HG03520 (cell line): Measurements from ENCODE around the gene PLXDC2.
"Not testable (repeated sequence)": the region's sequence is repeated elsewhere in the genome, so short reads cannot be mapped to it uniquely, and the experiment has no call there.

Experiments
- ATAC-seq: cut with Tn5 transposase; IDR thresholded peaks from one replicate; pipeline ENCODE4 v1.9.1; 2021; ENCODE audit warnings: mild to moderate bottlenecking, moderate library complexity; ENCODE audit not compliant: unreplicated experiment

The PLXDC2 gene

DNA sequence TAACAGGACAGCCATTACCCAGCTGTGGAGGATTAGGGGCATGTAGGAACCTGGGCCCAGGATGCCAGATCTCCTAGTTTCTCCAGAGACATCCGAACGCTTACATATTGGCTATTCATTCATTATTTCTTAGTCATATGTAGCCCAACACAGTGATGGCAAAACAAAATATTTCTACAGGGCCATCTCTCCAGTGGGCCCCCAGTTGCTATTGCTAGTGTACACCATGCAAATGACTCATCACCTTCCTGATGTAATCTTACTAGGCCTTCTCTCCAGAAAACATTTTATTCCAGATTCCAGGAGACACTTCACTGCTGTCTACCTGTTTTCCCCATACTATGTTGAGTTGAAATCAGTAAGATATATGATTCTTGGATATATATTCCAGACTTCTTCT lies 201.7 kb downstream of the PLXDC2 start:
- ATAC-seq, result no peak

DNA sequence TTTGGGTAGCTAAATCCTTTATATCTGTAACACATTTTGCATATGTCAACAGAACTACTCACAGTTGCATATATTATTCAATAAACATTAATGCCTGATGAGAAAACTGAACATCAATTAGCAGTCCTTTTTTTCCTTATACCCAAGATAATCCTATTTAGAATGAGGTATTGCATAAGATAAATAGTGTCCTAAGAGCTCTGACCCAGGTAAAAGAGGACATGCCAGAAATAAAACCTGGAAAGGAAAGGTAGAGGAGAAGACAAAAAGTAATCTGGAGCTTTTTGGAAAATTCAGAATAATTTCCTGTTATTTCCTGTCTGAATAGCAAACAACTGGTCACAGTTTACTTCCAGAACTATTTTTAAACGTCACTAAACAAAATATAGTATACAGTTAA lies 204.4 kb downstream of the PLXDC2 start:
- ATAC-seq, result no peak

DNA sequence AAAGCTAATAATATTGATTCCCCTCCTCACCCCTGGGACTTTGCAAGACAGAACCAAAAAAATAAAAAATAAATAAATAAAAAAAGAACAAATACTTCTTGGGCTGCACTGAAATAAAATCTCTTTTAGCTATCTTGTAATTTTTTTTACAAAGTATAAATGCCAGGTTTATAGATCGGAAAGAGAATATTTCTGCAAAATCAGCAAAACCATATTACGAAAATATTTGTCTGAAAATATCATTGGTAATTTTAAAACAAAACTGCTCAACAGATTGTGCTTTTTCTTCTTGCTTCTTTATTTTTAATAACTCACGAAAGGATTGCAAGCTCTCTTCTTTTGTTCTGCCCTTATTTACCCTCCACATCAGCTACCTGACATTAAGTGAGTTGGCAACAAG lies 213.3 kb downstream of the PLXDC2 start:
- no peak for ATAC-seq

DNA sequence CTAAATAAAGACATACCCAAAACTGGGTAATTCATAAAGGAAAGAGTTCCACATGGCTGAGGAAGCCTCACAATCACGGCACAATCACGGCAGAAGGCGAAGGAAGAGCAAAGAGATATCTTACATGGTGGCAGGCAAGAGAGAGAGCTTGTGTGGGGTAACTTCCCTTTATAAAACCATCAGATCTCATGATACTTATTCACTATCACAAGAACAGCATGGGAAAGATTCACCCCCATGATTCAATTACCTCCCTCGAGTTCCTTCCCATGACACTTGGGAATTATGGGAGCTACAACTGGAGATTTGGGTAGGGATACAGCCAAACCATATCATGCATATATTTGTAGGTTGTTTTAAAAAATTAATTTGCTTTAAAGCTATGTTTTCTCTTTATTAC lies 217.2 kb downstream of the PLXDC2 start:
- no peak for ATAC-seq

DNA sequence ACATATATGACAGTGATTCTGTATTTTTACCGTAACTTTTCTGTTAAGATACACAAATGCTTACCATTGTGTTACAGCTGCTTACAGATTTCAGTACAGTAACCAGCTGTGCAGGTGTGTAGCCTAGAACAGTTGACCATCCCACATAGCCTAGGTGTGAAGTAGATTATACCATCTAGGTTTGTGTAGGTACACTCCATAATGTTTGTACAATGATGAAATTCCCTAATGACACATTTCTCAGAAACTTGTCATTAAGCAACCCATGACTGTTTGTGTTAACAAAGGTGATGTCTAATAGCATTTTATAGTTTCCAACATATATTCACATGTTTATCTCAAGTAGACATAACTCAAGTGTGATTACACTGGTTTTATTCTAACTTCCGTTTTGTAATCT lies 218.5 kb downstream of the PLXDC2 start:
- ATAC-seq, result no peak

DNA sequence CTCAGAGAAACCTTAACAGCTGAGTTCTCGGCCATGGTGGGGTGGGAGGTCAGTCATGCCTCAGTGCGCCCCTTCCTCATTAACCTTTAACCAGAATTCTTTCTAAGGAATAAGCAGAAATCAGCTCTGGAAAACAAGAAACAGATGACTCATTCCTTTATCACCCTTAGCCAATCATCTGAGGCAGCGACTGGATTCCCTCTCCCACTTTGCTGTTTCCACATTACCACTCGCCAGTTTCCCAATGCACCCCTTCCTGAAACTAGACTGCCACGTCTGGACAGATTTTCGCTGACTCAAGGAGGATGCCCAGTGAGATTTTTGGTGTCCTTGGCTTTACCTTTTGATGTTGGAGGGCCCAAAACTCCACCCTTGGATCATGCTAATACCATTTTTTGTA lies 223.8 kb downstream of the PLXDC2 start:
- no peak for ATAC-seq

DNA sequence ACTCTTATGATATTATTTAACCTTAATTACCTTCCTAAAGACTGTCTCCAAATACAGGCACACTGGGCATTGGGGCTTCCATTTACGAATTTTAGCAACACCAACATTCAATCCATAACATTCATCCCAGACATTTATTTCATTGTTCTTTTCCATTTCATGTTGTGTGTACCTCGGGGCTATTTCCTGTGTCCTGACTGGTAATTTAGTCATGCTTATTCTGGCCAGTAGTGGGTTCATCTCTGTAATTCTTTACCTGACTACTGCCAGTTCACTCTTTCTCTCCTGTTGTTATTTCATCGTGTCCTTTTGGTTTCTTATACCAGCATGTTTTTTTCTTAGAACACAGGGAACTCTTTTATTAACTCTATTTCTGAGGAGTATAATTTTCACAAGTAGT lies 225.7 kb downstream of the PLXDC2 start:
- ATAC-seq, result no peak

DNA sequence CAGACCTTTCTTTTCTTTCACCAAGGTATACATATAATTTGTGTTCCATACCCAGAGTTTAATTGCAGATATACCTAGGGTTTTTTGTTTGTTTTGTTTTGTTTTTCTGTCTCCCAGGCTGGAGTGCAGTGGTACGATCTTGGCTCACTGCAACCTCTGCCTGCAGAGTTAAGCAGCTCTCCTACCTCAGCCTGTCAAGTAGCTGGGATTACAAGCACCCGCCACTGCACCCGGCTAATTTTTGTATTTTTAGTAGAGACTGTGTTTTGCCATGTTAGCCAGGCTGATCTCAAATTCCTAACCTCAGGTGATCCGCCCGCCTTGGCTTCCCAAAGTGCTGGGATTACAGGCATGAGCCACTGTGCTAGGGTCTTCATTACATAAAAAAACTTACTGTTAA lies 228.9 kb downstream of the PLXDC2 start:
- ATAC-seq, result not testable (repeated sequence)

DNA sequence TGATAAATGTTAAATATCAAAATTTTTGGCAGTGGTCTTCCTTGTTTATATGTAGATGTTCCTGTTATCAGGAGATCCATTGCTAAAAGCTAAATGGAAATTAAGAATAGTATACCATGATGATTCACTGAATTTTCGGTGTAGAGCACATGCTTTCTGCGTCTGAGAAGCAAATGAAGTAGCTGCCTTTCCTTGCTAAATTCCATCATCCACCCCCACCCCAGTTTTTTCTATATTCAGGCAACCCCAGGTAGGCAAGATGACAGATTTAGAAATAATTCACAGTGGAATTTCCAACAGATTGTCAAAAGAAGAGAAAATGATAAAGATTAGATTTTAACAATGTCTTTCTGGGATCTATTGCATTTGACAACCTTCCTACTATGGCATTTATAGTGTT lies 231.9 kb downstream of the PLXDC2 start:
- no peak for ATAC-seq

DNA sequence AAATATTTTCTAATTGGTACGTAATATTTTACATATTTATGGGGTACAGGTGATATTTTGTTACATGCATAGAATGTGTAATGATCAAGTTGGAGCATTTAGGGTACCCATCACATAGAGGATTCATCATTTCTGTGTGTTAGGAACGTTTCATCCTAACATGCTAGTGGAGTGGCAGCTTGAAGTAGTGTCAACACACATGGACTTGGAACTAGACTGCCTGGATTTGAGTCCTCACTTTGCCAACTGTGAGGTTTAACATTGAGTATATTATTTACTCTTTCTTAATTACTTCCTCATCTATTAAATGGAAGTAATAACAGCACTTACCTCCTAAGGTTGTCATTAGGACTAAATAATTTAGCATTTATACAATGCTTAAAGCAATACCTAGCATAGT lies 241.9 kb downstream of the PLXDC2 start:
- ATAC-seq, result no peak

DNA sequence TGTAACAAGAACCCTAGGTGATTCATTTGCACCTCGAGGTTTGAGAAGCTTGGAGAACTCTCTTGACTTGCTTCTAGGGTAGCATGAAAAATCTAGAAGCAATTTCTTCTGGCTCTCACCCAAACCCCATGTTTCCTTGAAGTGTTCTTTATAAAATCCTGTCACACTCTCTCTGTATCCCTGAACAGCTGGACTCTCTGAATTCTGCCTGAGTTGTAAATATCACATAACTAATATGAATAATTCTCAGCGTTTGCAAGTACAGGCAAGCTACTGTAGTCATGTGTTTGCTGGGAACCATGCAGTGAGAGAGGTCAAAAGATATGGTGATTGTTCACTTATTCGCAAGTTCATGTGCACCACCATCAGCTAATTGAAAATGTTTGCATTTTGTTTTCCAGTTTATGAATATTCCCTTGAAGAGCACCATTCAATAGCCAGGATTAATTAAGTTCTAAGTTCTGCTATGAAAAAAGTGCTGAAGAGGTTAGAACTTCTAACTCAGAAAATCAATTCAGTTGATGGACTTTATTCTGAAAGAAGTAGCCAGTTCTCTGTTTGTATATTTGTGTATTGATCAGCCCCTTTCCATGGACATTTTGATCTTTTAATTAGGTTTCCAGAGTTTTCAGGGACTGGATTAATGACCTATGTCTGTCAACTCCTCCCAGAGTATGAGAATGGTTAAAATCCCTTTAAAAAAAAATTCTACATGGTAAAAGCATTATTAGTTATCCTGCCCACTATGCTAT lies 243.0 kb downstream of the PLXDC2 start:
- ATAC-seq, result no peak

DNA sequence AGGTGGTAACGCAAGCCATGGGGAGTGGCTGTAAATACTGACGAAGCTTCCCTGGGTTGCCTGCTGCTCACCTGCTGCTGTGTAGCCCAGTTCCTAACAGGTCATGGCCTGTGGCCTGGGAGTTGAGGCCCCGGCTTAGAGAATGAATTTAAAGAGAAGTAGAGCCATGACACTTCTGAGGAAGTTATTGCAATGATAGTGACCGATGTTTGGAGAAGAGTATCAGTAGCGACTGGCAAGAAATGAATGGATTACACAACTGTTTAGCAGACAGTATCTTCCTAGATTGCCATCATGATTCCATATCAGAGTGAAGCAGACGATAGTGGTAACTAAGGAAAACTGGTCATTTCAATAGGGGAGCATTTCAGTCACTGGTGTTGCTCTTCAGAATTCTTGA lies 249.6 kb downstream of the PLXDC2 start:
- no peak for ATAC-seq

DNA sequence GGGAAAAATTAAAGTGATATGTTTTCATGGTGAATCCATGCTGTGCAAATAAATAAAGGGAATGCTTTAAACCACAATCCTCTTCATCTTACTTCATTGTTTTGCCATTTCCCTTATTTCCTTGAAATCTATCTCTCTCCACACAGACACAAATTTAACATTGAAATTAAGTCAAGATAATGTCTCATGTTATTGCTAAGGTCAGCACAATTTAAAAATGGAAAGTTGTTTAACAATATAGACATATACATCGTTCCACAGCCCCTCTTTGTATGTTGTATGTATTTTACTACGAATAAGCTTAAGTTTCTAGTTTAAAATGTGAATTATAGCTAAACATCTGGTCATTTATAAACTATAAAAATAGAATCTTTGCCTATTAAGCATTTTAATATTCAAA lies 256.9 kb downstream of the PLXDC2 start:
- no peak for ATAC-seq

DNA sequence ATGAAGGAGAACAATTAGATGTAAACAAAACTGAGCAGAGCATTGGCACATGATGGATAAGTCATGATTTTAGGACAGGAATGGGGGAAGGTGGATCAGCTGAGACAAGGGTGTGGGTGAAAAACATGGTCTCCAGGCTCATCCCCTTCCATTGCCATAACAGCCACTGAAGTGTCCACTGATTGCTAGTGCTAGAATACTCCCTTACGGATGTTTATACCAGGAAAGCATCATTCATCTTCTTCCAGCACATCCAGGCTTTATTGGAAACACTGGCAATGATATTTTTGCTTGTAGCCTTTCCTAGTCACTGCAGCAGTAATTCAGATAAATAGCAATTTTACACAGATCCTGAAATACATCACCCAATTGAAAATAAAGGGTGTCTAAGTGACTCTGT lies 259.5 kb downstream of the PLXDC2 start:
- no peak for ATAC-seq

DNA sequence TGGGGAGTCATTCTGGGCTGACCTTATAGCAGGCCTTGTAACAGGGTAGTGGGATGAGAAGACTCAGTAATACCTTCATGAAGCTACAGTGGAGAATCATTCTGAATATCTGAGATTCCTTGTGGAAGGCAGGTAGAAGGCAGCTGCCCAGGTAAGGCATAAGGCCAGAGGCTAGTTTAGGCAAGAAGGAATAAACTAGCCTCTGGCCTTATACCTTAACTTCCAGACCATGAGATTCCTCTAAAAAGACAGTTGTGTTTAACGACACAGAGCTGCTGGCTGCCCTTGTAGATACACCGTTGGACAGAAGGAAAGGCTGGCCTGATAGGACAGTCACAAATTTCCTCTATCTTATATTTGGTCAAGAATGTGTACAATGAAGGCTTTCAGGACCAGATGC lies 268.2 kb downstream of the PLXDC2 start:
- no peak for ATAC-seq

DNA sequence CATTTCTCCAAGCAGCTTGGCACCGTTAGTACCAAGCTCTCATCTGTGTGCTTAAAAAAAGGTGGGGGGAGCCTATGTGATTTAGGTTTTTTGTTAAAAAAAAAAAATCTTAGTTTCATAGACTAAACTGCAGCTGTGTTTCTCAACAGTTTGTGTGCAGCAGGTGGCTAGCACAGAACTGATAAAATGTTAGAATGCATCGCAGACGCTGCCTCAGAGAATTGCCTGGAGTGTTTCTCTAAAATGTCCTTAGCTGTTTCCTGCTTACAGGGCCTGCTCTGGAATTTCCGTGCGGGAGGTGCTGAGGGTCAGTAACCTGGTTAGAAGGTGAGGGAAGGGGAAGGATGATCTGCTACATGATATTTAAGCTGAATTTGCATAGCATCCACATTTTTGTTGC lies 268.9 kb downstream of the PLXDC2 start:
- no peak for ATAC-seq

DNA sequence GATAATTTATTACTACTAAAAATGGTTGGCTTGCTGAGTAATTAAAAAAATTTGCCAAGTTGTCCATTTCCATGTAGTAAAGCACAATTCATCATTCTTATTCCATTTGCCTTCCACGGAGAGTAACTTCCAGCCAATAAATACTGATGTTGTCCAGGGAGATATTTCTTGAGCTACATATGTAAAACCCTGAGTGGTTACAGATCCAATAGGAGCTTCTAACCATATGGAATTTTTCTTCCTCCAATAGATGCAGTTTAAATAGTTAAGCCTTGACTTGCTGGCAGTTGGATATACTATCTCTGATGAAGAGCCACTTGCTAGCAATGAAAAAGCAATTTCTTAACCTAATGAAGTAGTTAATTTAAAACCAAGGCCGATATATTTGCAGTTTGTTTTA lies 271.1 kb downstream of the PLXDC2 start:
- no peak for ATAC-seq

DNA sequence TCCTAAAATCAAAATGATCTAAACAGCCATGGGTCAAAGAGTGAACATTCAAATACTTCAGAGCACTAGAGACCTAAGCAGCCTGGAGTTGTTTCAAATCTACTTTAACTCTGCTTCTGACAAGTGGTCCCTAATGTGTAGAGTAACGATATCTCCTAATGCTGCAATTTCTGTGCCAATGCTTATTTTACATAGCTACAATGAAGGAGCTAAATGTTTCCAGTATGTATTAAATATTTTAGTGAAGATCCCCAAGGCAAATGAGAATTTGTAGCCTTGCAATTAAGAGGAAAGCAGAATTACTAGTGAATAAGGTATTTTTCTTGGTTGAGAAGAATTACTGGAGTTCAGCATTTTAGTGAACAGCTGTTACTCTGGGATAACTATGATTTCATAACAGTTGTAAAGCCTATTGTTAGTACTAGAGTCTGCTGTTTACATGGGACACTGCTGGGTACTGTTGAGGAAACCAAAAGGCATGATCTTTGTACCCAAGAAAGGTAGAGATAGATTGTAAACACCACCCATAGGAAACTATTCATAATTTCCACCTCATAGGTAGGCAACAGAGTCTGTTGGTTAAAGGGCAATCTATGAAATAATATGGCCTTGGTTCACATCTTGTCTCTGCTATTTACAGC lies 271.9 kb downstream of the PLXDC2 start:
- ATAC-seq, result no peak

DNA sequence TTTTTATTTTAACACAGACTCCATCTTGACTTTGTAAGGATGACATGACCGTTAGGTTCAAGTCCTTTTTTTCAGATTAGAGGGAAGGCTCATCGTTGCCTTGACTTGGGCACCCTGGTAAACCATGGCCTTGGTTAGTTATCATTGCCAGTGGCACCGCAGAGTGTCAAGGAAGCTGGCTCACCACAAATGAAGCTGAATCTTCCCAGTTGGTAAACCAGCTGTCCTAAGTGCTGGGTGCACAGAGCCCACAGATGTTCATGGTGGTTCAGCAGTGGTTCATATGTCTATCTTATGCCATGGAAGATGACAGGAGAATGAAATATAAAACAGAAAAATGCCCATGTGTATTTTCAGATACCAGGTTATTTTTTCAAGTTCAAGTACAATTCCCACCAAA lies 273.6 kb downstream of the PLXDC2 start:
- no peak for ATAC-seq

DNA sequence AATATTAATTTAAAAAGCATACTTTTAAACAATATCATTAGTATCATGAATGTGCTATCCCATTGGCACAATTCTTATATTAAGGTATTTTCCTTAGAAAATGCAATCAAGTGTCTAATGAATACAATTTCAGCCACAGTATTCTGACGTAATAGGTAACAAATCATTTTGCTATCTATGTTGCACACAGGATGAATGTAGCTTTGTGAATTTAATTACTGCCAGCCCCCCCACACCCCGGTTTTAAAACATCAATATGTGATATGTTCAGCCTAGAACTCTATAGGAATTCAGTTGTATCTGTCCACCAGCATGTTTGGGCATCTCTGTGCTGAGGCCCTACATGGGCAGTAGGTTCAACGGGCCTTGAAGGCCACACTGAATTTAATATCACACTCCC lies 274.6 kb downstream of the PLXDC2 start:
- no peak for ATAC-seq

DNA sequence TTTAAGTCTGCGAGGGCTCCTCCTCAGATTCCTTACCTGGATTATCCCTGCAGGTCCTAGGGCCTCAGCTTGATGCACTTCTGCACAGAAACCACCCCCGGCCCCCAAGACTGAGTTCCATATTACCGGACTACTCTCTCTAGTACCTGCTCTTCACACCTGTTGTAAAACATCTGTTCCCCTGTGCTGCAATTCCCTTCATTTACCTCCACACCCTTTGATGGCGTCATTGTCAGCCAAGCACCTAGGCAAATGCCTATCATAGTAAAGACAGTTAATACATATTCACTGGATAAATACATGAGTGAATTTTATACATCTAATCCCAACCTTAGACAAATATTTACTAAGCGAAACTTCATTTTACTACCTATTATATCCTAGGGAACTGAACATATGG lies 275.5 kb downstream of the PLXDC2 start:
- ATAC-seq, result no peak

DNA sequence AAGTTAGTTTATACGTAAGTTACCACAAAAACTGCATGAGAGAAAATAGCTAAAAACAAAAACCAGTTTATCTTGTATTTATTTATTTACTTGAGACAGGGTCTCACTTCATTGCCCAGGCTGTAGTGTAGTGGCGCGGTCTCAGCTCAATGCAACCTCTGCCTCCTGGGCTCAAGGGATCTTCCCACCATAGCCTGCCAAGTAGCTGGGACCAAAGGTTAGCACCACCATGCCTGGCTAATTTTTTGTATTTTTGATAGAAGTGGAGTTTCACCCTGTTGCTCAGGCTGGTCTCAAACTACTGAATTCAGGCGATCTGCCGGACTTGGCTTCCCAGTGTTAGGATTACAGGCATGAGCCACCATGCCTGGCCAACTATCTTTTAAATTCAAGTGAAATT lies 277.4 kb downstream of the PLXDC2 start:
- ATAC-seq, result no peak
